ENCODE data around the gene MYPOP.
A peak's percentile ranks its signal among the peaks of the same experiment; 100 is the strongest.

Gene MYPOP

DNA sequence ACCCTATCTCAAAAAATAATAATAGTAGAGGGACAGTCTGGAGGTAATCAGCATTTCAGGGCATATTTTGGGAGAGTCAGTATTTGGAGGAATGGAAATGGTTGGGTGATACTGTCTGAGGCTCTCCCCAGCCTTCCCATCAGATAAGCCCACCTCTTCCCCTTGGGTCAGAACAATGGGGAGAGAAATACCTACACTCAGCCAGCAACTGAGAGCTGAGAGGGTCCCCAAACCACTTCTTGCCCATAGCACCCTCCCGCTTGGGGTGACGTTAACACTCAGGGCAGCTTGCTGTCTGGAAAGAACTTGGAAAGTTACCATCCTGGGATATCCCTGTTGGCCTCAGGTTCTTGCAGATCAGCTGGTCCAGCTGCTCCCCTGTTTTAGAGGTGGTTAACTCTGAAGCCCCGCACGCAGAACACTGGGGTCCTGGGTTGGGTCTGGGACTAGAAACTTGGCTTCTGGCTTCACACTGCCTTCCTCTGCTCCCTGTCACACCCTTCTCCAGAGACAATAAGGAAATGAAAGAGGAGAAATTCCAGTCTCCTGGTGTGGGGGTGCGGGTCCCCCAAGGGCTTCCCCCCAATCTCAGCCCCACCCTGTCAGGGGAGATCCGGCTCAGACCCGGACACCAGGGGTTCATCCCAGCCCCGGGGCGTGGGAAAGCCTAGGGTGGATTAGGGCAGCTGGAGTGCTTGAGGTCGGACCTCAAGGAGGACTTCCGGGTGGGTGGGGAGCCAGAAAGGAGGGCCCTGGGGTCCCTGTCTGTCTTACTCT, 35.8 kb downstream of the MYPOP start:
- TF ChIP-seq, protein P1, sequence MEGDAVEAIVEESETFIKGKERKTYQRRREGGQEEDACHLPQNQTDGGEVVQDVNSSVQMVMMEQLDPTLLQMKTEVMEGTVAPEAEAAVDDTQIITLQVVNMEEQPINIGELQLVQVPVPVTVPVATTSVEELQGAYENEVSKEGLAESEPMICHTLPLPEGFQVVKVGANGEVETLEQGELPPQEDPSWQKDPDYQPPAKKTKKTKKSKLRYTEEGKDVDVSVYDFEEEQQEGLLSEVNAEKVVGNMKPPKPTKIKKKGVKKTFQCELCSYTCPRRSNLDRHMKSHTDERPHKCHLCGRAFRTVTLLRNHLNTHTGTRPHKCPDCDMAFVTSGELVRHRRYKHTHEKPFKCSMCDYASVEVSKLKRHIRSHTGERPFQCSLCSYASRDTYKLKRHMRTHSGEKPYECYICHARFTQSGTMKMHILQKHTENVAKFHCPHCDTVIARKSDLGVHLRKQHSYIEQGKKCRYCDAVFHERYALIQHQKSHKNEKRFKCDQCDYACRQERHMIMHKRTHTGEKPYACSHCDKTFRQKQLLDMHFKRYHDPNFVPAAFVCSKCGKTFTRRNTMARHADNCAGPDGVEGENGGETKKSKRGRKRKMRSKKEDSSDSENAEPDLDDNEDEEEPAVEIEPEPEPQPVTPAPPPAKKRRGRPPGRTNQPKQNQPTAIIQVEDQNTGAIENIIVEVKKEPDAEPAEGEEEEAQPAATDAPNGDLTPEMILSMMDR (IDR thresholded peaks at IDR 0.05): no peak

DNA sequence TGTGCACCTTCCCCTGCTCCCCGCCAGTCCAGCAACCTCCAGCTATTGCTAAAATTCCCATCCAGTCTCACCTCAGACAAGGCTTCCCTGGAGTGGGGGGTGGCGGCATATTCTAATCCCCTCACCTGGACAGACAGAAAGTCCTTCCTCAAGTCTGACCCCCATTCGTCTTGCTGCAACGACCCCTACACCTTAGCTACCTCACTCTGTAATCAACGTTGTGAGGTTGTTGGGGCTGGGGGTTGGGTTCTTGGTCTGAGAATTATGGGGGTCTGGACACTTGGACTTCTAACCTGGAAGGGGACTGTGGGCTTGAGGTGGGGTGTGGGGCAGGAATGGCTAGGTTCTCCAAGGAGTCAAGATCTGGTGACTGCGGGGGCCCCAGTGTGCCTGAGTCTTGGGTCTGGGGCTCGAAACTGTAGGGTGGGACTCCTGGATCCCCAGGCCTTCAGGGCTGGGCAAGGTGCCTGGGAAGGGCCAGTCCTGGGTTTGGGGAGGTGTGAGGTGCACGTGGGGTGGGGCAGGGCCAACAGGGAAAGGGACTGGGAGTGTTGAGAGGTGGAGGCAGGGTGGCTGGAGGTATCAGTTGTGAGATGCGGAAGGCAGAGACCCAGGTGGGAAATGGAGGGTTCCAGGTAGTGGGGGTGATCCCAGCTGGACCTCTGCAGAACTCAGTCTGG, 37.0 kb downstream of the MYPOP start:
- TF ChIP-seq, protein P1 (IDR thresholded peaks at IDR 0.05): no peak

DNA sequence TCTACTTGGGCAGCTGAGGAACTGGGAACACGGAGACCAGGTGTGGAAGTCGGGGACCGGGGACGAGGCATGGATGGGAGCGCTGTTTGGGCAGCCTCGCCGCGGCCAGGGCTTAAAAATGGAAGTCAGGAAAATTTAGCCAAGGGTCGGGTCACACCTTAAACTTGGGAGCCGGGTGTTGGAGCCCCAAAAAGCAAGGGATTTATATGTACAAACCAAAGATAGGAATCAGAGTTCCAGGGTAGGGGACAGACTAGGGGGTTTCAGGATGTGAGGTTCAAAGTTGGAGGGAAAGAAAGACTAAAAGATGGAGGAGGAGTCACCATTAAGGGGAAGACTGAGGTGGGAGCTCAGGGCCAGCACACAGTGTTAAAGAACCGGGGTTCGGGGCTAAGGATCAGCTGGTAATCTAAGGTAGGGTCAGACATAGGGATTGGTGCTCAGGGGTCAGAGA, 37.8 kb downstream of the MYPOP start:
- TF ChIP-seq, protein P1 (IDR thresholded peaks at IDR 0.05): no peak

DNA sequence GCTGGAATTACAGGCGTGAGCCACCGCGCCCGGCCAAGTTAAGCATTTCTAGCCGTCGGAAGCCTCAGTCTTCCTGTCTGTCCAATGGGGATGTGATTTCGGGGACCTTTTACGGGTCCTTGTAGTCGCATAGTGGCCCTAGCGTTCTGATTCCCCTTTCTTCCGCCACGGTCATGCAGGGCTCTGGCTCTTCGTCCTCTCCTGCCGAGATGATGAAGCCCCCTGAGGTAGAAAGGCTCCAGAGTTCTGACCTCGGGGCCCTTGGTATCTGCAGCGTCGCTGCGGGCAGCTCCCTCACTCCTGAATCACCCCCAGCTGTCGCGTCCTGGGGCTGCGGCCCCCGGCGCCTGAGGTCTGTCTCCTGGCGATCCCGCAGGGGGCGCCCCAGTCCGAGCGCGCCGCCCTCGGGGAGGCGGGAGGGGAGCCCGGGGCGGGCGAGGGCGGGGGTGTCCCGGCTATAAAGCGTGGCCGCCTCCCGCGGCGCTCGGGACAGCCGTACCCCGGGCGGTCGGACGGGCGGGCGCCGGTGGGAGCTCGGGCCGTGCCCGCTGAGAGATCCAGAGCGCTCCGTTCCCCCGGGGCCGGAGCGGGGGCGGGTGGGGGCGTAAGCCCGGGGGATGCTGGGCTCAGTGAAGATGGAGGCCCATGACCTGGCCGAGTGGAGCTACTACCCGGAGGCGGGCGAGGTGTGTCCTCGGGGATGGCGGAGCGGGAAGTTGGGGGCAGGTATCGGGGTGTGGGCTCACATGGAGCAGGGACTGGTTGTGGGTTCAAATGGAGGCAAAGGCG, 38.4 kb downstream of the MYPOP start, which contains the start of gene FOXA3:
Gene FOXA3 (plus strand): TSS at position 487 of the 789 bp plus-strand sequence. CDS start 131 bp downstream, at position 618.
- TF ChIP-seq, protein P1 (IDR thresholded peaks at IDR 0.05): peak; percentile 12; the same call in 1 of the 2 replicates

DNA sequence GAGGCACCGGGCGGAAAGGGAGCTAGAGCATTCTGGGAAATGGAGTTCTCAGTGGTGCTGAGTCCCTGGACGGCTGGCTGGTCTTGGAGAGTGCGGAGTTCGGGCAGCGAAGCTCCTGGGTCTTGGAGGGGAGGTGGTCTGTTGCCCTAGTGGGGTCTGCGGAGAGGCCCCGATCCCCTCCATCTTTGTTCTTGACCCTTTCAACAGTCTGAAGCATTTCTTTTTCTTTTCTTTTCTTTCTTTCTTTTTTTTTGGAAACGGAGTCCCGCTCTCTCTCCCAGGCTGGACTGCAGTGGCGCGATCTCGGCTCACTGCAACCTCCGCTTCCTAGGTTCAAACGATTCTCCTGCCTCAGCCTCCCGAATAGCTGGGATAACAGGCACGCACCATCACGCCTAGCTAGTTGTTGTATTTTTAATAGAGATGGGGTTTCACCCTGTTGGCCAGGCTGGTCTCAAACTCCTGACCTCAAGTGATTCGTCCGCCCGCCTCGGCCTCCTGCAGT, 39.0 kb downstream of the MYPOP start:
- TF ChIP-seq, protein P1 (IDR thresholded peaks at IDR 0.05): no peak

DNA sequence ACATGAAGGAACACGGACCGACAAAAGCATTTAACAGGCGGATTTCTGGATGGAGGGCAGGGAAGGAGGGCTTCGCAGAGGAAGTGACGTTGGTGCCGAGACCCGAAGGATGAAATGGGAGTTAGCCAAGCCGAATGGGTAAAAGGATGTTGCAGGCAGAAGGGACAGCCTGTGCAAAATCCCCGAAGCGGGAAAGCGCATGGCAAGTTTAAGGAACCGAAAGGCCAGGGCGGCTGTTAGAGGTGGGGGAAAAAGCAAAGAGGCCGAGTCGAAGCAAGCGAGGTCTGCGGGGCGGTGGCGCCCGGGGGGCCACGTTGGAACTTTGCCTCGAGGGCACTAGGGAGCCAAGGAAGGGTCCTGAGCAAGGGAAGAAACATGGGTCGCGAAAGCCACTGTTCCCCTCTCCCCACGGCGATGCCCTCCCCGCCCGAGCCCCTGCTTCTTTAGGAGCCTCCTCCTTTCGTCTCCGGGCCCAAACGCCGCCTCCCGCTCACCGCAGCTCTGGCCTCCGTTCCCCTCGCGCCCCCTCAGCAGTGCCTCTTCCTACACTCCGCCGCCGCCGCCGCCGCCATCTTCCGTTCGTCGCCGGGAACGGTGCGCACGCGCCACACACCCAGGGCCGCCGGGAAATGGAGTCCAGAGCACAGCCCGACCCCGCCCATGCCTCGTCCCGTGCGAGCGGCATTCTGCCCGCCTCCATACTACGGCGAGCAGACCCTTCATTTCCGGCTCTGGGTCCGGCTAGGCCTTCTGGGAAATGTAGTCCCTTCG, 39.7 kb downstream of the MYPOP start, which contains the start of gene SYMPK:
Gene SYMPK (minus strand): TSS at position 584 of the 771 bp plus-strand sequence. CDS start 8,652 bp downstream, outside the sequence.
- TF ChIP-seq, protein P1 (IDR thresholded peaks at IDR 0.05): no peak
